Measurements from ENCODE around the gene SLC22A23.

DNA sequence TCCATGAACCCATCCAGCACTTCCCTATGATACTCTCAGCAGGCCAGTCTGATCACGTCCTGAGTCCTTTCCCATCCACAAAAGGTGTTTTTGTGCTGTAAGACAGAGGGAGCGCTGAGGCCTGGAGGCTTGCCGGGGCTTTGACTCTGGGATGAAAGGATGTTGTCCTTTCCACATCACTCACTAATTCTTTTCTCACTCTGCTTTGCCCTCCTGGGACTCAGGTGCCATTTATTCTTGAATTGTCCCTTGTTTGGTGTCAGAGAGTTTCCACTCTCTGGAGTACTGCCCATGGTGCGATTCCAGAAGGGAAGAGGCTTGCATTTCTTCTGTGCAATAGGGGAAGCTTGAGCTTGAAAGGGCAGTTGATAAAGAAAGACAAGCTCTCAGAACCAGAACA is 214.1 kb downstream of the SLC22A23 start:
- TF ChIP-seq, protein P1, sequence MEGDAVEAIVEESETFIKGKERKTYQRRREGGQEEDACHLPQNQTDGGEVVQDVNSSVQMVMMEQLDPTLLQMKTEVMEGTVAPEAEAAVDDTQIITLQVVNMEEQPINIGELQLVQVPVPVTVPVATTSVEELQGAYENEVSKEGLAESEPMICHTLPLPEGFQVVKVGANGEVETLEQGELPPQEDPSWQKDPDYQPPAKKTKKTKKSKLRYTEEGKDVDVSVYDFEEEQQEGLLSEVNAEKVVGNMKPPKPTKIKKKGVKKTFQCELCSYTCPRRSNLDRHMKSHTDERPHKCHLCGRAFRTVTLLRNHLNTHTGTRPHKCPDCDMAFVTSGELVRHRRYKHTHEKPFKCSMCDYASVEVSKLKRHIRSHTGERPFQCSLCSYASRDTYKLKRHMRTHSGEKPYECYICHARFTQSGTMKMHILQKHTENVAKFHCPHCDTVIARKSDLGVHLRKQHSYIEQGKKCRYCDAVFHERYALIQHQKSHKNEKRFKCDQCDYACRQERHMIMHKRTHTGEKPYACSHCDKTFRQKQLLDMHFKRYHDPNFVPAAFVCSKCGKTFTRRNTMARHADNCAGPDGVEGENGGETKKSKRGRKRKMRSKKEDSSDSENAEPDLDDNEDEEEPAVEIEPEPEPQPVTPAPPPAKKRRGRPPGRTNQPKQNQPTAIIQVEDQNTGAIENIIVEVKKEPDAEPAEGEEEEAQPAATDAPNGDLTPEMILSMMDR (IDR thresholded peaks at IDR 0.05): no peak
- TF ChIP-seq POLR2AphosphoS5 (IDR thresholded peaks at IDR 0.05): no peak
- no peak for TF ChIP-seq POLR2A (IDR thresholded peaks at IDR 0.05)
